HPDE6-E6E7 (cell line): ENCODE results near the gene ENHO.
"Not testable (repeated sequence)": the region's sequence is repeated elsewhere in the genome, so short reads cannot be mapped to it uniquely, and the experiment has no call there.

Experiments
- DNase-seq: peaks from one replicate; pipeline ENCODE4 v3.0.0; 2011; ENCODE audit warnings: missing footprints; ENCODE audit errors: extremely low spot score

Gene ENHO

GRCh38 chr9:34555500-34555899, 32.7 kb upstream of the ENHO start:
- DNase-seq, result no peak

- DNase-seq, result no peak
These were observed 32.2 kb upstream of the ENHO start for GRCh38 chr9:34555002-34555348.

DNA sequence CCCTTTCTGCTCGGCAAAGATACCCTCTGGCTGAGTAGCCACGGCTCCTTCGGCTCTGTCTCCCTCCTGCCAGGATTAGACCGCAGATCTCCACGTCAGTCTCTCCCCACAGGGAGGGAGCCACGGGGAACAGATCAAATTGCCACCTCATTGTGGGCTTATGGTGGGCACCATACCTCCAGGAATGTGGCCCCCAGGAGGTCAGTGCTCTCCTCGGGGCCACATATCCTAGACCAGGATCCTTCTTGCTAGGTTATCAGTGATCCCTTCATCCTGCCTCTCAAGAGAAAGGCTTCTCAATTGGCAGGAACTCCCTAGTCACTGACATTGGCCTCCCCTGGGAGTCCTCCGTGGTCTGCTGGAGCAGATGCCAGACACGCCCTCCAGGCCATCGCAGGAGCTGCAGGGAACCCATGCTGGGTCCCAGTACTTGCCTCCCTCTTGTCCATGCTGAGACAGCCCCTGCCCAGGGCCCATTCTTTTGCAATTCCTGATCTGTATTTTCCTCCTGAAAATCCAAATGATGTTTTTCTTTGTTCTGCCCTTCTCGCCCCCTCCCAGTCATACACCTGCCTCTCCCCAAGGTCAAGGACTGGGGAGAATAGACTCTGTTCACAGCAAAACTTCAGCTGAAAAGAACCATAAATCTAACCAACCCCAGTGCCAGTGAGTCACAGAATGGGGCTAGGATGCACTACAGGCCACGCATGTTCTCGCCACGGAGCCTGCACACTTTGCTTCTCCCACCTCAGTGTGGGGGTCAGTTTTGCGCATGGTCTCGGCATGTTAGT, 31.6 kb upstream of the ENHO start:
- no peak for DNase-seq

DNA sequence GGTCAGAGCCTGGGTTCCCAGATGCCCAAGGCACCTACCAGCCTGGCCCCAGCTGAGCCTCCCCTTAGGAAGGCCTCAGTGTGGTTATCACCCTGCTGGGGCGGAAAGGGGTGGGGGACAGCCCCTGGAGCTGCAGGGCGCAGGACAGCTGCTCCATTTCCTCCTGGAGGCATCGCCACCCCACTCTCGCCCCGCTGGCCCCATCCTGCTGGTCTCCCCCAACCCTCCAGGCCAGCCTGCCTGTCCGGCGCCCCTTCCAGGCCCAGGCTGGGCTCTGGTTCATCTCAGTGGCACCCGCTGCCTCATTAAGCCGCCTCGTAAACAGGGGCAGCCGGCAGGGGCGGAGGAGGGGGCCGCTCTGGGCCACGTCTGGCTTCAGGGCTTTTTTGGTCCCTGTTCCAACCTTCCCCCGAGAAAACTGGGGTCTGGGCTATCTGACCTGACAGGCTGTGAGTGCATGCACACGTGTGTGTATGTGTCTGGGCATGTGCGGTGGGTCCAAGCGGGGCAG, 30.8 kb upstream of the ENHO start:
- DNase-seq, result no peak

GRCh38 chr9:34552986-34553385, 30.2 kb upstream of the ENHO start:
- DNase-seq, result no peak

GRCh38 chr9:34552606-34552981, 29.8 kb upstream of the ENHO start:
- no peak for DNase-seq

DNA sequence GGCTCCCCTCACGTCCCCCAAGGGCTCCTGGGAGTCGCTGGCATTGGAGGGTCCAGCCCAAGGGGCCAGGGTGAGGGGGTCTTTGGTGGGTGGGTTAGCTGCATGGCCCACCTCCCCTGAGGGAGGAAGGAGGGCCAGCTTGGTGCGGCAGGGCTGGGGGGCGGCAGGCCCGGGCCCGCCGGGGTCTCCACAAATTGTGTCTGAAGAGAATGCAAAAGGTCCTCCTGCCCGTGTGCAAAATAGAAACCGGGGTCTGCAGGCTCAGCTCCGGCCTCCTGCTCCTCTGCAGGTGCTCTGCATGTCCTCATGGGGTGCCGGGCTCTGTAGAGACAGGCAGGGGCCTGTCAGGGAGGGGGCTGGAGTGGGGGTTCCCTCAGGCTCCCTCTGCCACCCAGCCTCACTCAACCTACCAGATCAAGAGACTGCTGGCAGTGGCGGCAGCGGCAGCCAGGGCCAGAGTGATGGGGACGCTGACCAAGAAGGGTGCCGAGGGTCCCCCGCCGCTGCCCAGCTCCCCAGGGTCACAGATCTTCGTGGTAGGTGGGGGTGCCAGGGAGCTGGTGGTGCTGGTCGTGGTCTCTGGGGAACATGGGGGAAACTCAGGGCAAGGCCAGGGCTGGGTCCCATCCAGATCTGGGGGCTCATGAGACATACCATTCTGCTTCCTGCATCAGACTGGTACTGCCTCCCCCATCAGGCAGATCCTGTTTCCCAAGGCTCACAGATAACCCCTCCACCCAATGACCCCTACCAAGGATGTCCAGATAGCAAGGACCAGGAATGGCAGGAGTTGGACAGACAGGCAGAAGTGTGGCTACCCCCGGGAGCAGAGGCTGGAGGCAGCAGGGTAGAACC, 29.2 kb upstream of the ENHO start:
- DNase-seq, result no peak

GRCh38 chr9:34550681-34551270, 28.0 kb upstream of the ENHO start:
- no peak for DNase-seq

- DNase-seq, result no peak
These were observed 27.4 kb upstream of the ENHO start for GRCh38 chr9:34550016-34550680.

DNA sequence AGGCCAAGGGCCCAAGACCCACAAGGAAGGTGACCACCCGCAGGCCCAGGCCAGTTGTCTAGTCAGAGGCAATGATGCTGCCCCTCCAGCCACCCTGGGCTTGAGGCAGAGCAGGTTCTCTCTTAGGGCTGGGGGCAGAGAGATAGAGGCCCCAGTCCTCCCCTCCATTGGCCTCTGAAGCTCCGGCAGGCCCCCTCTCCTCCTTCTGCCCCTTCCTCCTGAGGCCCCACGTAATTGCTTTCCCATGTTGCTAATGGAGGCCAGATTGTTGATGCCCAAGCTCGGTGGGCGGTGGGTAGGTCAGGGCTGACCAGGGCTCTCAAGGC, 26.6 kb upstream of the ENHO start:
- no peak for DNase-seq

DNA sequence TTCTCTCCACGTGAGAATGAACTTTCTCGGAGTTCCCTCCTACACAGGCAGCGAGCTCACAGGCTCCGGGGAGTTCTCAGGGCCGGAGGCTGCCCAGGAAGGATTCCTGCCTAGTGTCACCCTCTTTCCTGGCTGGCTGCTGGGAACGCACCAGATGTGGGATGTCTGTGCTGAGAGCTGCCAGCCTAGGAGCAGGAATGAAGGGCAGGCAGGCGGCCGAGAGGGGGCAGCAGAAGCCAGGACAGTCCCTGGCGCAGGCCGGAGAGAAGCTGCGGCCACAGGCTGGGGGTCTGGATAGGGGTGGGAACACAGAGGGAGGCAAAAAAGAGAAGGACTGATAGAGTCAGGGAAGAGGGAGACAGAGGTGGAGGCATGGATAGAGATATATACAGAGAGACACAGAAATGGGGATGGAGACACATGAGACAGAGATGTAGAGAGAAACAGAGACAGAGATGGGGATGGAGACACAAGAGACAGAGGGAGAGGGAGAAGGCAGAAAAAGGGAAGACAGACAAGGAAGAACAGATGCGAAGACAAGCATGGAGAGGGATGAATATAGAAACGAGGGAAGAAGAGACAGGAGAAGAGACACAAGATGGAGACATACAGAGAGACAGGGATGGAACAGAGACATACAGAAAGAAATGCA, 25.3 kb upstream of the ENHO start:
- DNase-seq, result peak; percentile 40

DNA sequence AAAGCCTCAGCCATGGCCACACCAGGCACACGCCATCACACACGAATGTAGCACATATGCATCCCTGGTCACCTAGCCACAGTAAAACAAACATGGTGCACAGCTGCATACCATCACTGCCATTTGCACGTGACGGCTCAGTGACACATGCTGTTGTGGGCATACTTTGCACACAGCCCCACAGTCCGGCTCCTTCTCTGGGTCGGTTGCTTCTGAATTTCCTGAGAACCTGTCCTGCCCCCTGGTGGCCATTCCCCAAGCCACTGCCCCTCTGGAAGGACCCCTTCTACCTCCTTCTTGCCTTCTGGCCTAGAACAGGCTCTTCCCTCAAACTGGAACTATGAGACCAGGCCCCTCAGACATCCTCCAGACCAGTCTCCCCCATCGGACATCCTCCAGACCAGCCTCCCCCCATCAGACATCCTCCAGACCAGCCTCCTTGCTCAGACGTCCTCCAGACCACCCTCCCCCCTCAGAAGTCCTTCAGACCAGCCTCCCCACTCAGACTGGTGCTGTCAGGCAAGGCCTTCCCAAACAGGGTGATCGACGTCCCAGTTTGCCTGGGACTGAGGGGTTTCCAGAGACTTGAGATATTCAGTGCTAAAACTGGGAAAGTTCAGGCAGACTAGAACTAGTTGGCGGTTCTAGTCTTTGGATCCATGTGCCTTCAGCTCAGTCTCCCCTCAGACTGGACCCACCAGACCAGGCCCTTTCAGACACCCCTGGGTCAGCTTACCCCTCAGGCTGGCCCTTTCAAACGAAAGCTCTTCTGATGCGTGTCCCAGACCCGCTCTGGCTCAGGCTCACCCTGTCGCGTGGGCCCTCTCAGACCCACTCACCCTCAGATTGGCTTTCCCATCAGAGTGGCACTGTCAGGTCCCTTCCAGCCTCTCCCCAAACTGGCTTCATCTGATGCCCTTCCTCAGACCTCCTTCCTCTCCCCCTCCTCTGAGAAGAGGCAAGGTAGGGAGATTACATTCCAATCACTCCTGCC, 24.3 kb upstream of the ENHO start:
- no peak for DNase-seq

DNA sequence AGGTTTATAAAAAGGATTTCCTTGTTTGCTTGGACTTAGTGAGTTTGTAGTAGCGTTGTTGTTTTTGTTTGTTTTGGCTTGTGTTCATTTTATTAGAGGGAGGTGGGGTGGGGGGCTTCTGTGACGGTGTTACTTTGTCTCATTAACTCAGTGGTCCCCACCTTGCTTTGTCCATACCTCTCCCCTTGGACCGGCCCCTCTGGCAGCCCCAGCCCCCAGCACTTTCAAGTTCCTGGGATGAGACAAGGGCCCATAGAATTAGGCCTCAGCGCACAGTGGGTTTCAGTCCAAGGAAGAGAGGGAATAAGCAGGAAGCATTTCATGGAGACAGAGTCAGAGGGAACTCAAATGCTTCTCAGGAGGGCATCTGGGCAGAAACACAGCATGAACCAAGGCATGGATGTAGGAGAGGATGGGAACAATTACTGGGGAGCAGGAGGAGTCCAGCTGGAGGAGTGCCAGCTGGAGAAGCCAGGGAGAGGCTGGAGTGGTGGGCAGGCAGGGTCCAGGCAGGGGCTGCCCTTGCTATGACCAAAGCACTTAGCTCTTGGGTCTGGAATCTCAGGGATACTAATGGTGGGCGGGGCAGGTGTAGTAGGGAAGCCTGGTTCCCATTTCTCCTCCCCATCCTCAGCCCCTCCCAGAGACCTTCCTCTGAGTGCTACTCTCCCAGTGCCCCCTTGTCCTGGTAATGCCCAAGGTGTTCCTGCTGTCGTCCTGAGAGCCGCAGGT, 23.5 kb upstream of the ENHO start:
- DNase-seq, result no peak

- DNase-seq, result no peak
These were observed 22.7 kb upstream of the ENHO start for GRCh38 chr9:34545497-34545896.

DNA sequence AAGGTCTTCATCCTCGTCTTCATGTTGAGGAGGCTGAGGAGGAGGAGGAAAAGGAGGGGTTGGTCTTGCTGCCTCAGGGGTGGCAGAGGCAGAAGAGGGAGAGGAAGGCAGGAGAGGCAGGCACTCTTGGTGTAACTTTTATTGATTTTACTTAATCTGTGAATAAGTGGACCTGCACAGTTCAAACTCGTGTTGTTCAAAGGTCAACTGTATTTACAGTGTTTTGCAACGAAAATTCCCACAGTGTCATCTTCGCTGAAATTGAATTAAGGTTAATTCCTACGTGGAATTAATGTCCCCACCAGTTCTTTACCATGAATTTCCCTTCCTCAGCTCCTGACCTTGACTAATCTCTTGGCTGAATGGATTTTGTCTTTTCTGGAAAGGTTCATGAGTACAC, 21.2 kb upstream of the ENHO start:
- DNase-seq, result no peak

DNA sequence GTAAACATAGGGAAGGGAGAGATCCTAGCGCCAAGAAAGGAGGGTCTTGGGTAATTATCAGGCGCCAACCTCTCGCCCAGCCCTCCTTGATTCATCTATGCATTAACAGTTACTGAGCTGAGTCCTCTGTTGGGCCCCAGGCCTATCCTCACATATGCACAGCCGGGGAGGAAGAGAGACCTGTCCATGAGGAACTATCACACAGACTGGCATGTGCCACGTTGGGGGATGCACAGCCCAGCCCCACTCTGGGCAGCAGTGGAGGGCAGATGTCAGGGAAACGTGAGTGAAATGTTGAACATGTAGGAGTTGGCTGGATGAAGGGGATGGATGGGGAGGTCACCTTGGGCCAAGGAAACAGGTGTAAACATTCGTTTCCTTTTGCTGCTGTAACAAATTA, 18.8 kb upstream of the ENHO start:
- DNase-seq, result no peak

- DNase-seq, result peak; percentile 63
These were observed 18.0 kb upstream of the ENHO start for GRCh38 chr9:34540827-34541226.

- no peak for DNase-seq
These were observed 13.9 kb upstream of the ENHO start for GRCh38 chr9:34536685-34537084.

GRCh38 chr9:34532041-34532440, 9.3 kb upstream of the ENHO start:
- not testable (repeated sequence) for DNase-seq

GRCh38 chr9:34526026-34526425, 3.2 kb upstream of the ENHO start:
- no peak for DNase-seq
